HUES6 (cell line): ENCODE data around the gene SLC35D3.
"Not testable (repeated sequence)": the region's sequence is repeated elsewhere in the genome, so short reads cannot be mapped to it uniquely, and the experiment has no call there.

Source experiments
- H3K27ac ChIP-seq: 2 replicates; pipeline ENCODE4 v1.7.0; 2013; ENCODE audit warnings: low read depth, mild to moderate bottlenecking, low read length, inconsistent platforms
- H3K27me3 ChIP-seq: 2 replicates; pipeline ENCODE4 v1.6.1; 2013; ENCODE audit warnings: low read length; ENCODE audit not compliant: control insufficient read depth, insufficient read depth
- H3K36me3 ChIP-seq: 2 replicates; pipeline ENCODE4 v1.6.1; 2013; ENCODE audit warnings: low read length; ENCODE audit not compliant: control insufficient read depth, insufficient read depth
- H3K4me1 ChIP-seq: 2 replicates; pipeline ENCODE4 v1.6.1; 2013; ENCODE audit warnings: low read length; ENCODE audit not compliant: control insufficient read depth, insufficient read depth
- H3K4me3 ChIP-seq: 2 replicates; pipeline ENCODE4 v1.5.1; 2013; ENCODE audit warnings: low read depth, low read length
- H3K9ac ChIP-seq: one replicate; pipeline ENCODE4 v1.6.1; 2013; ENCODE audit warnings: mild to moderate bottlenecking, low read length
- H3K9me3 ChIP-seq: 2 replicates; pipeline ENCODE4 v1.6.1; 2013; ENCODE audit warnings: low read depth, low read length; ENCODE audit not compliant: control insufficient read depth, insufficient read depth

Gene SLC35D3, protein sequence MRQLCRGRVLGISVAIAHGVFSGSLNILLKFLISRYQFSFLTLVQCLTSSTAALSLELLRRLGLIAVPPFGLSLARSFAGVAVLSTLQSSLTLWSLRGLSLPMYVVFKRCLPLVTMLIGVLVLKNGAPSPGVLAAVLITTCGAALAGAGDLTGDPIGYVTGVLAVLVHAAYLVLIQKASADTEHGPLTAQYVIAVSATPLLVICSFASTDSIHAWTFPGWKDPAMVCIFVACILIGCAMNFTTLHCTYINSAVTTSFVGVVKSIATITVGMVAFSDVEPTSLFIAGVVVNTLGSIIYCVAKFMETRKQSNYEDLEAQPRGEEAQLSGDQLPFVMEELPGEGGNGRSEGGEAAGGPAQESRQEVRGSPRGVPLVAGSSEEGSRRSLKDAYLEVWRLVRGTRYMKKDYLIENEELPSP

DNA sequence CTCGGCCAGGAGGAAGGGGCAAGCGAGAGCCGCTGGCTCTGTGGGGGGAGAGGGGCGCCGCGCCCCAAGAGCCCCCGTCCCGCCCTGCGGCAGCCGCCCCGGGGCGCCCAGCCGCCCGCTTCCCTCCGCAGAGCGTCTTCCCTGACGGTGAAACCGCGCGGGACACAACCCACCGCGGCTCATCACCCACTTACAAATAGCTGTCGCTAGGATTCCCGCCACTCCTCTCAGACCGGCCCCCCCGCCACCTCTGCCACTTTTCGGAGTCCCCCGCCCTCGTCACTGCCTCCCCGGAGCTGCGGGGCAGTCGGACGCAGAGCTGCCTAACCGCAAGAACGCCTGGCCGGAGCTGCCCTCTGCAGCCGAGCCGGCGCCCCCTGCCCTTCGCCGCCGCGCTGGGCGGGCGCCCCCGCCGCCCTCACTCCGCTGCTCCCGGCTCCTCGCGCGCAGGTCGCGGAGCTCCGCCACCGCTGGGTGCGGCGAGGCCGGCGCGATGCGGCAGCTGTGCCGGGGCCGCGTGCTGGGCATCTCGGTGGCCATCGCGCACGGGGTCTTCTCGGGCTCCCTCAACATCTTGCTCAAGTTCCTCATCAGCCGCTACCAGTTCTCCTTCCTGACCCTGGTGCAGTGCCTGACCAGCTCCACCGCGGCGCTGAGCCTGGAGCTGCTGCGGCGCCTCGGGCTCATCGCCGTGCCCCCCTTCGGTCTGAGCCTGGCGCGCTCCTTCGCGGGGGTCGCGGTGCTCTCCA lies at the start of gene SLC35D3:
SLC35D3 (plus strand) TSS at position 366 of the 749 bp plus-strand sequence; CDS start at position 494, 128 bp downstream.
- Histone ChIP-seq H3K9ac (peak within 1 kb of the TSS; percentile 62), H3K36me3 (no peaks in the 10 kb centered on the region), H3K27ac (no peak within 1 kb of the TSS), H3K9me3 (no peaks in the 10 kb centered on the region), H3K27me3 (peaks cover 67% of the 10 kb centered on the region), H3K4me1 (peaks cover 16% of the 10 kb centered on the region), H3K4me3 (peak within 1 kb of the TSS; percentile 64)

DNA sequence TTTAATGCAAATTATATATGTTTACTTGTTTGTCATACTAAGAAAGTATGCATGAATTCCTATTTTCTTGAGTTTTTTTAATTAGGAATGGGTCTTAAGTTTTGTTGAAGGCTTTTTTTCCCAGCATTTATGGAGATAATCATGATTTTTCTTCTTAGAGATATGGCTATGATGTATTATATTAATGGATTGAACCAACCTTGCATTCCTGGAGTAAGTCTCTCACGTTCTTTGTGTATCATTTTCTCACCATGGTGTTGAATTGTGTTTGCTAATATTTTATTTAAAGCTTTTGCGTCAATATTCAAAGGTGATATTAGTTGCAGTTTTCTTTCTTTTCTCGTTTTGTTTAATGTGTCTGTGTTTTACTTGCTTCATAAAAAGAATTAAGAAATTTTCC lies 48.4 kb upstream of the SLC35D3 start:
- H3K9me3 ChIP-seq = peaks cover 11% of the 10 kb centered on the region
- no peak overlapping the region for H3K9ac ChIP-seq
- peaks cover 14% of the 10 kb centered on the region; the same call in 1 of the 2 replicates for H3K36me3 ChIP-seq
- H3K27me3 ChIP-seq = no peaks in the 10 kb centered on the region
- no peaks in the 10 kb centered on the region for H3K4me1 ChIP-seq
- no peak overlapping the region for H3K4me3 ChIP-seq
- no peak overlapping the region for H3K27ac ChIP-seq

DNA sequence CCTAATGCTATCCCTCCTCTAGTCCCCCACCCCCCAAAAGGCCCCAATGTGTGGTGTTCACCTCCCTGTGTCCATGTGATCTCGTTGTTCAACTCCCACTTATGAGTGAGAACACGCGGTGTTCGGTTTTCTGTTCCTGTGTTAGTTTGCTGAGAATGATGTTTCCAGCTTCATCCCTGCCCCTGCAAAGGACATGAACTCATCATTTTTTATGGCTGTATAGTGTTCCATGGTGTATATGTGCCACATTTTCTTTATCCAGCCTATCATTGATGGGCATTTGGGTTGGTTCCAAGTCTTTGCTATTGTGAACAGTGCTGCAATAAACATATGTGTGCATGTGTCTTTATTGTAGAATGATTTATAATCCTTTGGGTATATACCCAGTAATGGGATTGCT lies 45.6 kb upstream of the SLC35D3 start:
- peaks cover 14% of the 10 kb centered on the region; the same call in 1 of the 2 replicates for H3K36me3 ChIP-seq
- H3K27me3 ChIP-seq, H3K9ac ChIP-seq, H3K27ac ChIP-seq, H3K4me3 ChIP-seq, H3K4me1 ChIP-seq: not testable (repeated sequence)
- H3K9me3 ChIP-seq = peaks cover 11% of the 10 kb centered on the region

DNA sequence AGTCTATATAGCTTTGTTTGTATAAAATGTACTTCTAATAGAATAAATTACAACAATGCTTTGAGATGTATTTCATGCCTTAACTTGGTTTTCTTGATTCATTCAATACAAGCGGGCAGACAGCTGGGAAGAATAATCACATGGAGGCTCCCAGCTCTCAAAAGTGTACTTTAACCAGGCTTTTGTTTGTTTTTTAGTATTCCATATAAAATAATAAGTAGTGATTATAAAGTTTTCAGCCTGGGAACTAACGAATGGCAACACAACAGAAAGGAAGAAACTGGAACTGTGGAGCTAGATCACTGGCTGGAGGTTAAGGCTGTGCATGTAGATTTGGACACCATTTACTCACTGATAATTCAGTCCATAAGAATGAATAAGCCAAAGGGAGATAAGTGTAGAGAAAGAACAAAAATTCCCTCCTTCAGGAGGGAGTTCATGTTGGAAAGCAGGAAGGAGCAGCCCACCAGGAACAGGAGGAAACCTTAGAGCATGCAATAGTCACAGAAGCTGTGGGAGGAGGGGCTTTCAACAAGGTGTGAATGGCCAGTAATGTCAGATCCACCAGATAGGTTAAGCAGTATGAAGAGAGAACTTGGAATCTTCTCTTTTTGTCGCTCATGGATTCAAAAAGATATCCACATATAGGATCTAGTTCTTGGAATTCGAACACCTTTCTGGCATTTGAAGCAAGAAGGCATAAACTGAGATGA lies 41.2 kb upstream of the SLC35D3 start:
- Histone ChIP-seq H3K4me1 (peaks cover 11% of the 10 kb centered on the region), H3K9me3 (no peaks in the 10 kb centered on the region), H3K27me3 (no peaks in the 10 kb centered on the region), H3K9ac (no peak overlapping the region), H3K27ac (no peak overlapping the region), H3K36me3 (no peaks in the 10 kb centered on the region), H3K4me3 (no peak overlapping the region)

DNA sequence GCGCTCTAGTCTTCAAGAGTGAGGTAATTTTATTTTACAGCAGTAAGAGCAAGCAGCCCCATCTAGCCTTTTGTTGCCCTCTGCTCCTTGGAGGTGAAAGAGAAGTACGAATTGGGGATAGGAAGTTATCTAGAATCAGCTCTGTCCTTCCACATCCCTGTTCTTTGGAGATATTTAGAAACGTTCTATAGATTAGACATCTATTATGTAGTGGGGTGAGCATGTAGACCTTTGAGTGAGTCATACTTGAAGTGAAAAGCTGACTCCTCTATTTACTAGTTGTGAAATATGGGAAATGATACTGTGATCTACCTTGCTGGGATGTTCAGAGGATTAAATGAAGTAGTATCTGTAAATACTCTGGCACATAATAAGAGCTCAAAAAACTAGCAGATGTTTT lies 36.0 kb upstream of the SLC35D3 start:
- no peak overlapping the region for H3K9ac ChIP-seq
- H3K36me3 ChIP-seq = no peaks in the 10 kb centered on the region
- no peaks in the 10 kb centered on the region for H3K9me3 ChIP-seq
- H3K27ac ChIP-seq = no peak overlapping the region
- no peaks in the 10 kb centered on the region for H3K27me3 ChIP-seq
- H3K4me1 ChIP-seq = peaks cover 12% of the 10 kb centered on the region
- H3K4me3 ChIP-seq = no peak overlapping the region

DNA sequence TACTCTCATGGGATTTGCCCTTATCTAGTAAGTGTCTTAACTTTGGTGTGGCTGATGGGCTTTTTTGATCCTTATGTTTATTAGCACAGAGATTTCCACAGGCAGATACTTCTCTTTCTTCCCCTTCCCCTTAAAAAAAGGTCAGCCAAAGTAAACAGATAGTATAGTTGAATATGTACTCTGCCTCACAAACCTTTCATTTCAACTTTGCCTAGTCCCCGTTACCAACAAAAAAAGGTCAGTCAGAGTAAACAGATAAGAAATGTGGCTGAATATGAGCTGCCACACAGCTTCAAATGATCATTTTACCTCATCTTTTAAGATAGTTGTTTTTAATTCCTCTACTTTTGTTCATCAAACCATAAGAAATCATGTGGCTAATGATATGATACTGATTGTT lies 34.1 kb upstream of the SLC35D3 start:
- Histone ChIP-seq H3K27me3 (no peaks in the 10 kb centered on the region), H3K9me3 (no peaks in the 10 kb centered on the region), H3K27ac (no peak overlapping the region), H3K4me1 (peaks cover 4% of the 10 kb centered on the region; the same call in 1 of the 2 replicates), H3K9ac (no peak overlapping the region), H3K4me3 (no peak overlapping the region), H3K36me3 (no peaks in the 10 kb centered on the region)

DNA sequence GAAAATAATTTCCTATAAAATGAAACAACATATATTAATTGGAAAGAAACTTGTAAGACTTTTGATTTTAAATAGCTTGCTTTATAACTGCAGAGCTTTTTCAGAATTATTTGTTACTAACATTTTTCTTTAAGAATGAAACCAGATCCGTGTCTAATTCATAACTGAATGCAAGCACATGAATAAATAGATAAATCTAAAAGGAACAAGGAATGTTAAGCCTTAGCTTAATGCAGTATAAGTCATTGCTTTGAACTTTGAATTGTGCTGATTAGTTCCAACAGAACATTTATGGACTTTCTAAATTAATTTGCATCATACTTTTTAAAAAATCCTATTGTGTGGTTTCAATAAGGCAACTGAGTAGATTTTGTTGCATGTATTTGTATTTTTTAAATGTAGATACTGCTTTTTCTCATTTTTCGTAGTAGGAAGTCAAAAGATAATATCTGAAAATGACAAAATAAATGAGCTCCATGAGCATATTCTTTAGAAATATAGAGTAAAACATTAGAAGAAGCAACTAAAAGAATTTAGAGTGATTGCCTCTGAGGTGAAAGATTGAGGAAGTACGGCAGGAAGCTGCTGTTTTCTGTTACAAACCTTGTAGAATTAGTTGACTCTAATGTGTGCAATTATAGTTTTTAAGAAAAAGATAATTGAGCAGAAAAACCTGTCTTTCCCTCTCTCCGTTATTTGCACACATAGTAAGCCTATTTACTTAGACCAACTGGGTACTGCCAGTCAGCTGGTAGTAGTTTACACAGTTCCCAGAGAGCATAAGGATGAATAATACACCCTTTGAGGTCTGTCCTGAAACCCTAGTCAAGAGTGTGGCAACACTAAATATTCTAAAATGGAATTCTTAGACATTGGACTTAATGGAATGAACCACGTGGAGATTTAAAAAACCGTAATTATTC lies 32.6 kb upstream of the SLC35D3 start:
- Histone ChIP-seq H3K4me1 (peaks cover 4% of the 10 kb centered on the region; the same call in 1 of the 2 replicates), H3K36me3 (no peaks in the 10 kb centered on the region), H3K9ac (no peak overlapping the region), H3K4me3 (no peak overlapping the region), H3K27ac (no peak overlapping the region), H3K27me3 (no peaks in the 10 kb centered on the region), H3K9me3 (no peaks in the 10 kb centered on the region)

DNA sequence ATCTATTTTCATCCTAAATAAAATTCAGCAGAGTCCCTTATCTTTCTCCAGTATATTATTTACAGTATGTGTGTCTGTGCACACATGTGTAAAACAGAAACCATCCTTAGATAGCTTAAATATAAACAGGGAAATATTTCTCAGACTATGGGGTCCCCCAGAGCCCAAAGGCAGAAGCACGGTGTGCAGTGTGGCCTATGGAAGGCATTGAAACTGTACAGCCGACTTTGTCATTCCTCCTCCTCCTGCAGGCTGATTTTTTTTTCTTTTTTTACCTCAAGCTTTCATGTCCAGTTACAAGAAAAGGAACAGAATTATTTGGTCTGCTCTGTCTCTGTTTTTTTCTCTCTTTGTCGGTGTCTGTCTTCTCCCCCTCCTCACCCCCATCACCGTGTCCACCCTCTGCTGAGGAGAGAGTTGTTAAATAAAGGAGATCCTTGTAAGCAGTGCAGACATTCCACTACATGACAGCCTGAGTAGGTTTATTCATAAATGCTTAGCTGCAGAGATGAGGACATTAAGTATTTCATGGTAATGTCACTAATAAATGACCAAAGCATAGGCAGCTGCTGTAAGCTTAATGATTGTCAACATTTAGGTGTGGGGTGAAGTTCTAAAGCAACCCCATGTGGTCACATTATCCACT lies 31.8 kb upstream of the SLC35D3 start:
- peaks cover 4% of the 10 kb centered on the region; the same call in 1 of the 2 replicates for H3K4me1 ChIP-seq
- no peaks in the 10 kb centered on the region for H3K27me3 ChIP-seq
- H3K36me3 ChIP-seq = no peaks in the 10 kb centered on the region
- H3K4me3 ChIP-seq = no peak overlapping the region
- no peak overlapping the region for H3K9ac ChIP-seq
- no peak overlapping the region for H3K27ac ChIP-seq
- H3K9me3 ChIP-seq = no peaks in the 10 kb centered on the region

DNA sequence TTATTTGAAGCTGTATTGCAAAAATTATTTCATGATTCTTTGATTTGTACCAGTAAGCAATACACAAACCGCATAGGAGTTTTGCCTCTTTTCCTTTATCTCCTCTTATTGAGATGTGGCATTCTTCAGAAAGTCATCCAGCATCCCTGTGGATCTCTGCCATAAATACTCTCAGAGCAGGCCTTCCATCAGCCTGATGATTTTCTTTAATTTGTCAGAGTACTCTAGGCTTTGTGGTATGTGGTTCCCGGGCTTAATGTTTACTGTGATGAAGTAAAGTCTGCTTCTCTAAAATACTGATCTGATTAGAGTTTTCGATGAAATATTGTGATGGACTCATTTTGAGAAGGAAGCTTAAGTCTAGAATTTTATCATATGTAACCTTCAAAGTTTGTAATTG lies 31.1 kb upstream of the SLC35D3 start:
- Histone ChIP-seq H3K36me3 (no peaks in the 10 kb centered on the region), H3K4me1 (peaks cover 4% of the 10 kb centered on the region; the same call in 1 of the 2 replicates), H3K27ac (no peak overlapping the region), H3K9ac (no peak overlapping the region), H3K4me3 (no peak overlapping the region), H3K27me3 (no peaks in the 10 kb centered on the region), H3K9me3 (no peaks in the 10 kb centered on the region)

DNA sequence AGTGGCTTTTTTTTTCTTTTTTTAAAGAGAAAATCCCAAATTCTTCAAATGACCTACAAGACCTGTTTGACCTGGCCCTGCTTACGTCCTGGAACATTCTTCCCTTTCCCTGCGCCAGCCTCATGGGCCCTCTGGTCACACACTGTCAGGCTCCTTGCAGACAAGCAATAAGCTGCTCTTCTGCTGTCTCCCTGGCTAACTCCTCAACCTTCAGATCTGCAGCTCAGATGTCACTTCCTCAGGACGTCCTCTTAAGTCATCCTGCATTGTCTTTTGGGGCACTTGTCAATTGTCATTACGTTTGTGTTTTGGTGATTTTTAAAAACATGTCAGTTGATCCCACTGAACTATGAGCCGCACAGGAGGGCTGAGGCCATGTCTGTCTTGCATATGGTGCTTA lies 28.9 kb upstream of the SLC35D3 start:
- no peak overlapping the region for H3K9ac ChIP-seq
- H3K4me3 ChIP-seq = no peak overlapping the region
- 0 out of 2 replicates have a peak, but pooled peaks cover under 1% of the 10 kb centered on the region for H3K4me1 ChIP-seq
- peaks cover 2% of the 10 kb centered on the region; the same call in 1 of the 2 replicates for H3K36me3 ChIP-seq
- no peaks in the 10 kb centered on the region for H3K9me3 ChIP-seq
- no peak overlapping the region for H3K27ac ChIP-seq
- no peaks in the 10 kb centered on the region for H3K27me3 ChIP-seq
